Measurements from ENCODE around the gene CALCB. TPM values are rescaled to one million over a fixed set of nuclear protein-coding genes. Genes with fewer than 3 reads are reported as not detected.
"Not testable (repeated sequence)": the region's sequence is repeated elsewhere in the genome, so short reads cannot be mapped to it uniquely, and the experiment has no call there.

CALCB gene, protein sequence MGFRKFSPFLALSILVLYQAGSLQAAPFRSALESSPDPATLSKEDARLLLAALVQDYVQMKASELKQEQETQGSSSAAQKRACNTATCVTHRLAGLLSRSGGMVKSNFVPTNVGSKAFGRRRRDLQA
- 0.11 TPM in 1 of 3 replicates, not detected in the others for total RNA-seq

DNA sequence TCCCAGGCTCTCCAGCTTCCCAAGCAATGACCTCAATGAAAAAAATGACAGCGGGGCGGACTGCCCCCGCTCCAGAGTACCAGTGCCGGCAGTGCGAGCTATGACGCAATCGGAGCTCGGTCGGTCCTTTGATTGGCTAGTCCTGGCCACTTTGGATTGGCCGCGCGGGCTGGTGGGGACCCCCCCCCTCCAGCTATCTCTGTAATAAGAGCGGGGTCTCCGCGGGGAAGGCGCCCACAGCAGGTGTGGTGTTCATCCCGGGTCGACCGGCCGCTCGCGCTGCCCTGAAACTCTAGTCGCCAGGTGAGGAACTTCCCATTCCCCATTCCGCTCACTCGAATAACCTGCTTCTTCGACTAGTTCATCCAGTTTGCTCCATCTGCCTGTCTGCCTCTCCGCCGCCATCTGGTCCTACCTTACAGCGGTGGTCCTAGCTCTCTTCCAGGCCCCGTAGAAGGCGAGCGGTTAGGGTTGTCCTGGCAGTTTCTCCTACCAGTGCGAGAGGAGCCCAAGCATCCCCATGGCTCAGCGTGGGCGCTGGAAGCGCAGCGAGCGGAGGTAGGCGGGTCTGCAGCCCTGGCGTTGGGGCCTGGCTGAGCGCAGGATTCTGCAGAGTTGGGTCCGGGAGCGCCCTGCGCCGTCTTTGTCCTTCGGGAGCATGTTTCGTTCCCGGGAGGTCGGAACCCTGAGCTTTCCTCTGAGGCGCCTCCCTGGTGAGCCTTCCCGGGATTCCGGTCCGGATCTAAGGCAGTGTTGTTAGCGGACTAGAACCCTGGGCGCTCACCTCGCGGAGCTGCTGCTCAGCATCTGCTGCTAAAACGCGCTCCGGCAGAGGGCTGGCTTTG lies at the start of gene CALCB:
Gene CALCB (plus strand): TSS at position 233 of the 845 bp plus-strand sequence. CDS start 1,126 bp downstream, outside the sequence.
- no peak for DNase-seq (ENCODE audit: low spot score in 2 of 2, unreplicated experiment in 2 of 2)
- peaks cover 38% of the 10 kb centered on the region for H3K27me3 Mint-ChIP-seq (ENCODE audit: low read depth)
- H3K9me3 Mint-ChIP-seq: peaks cover 21% of the 10 kb centered on the region
- no peak within 1 kb of the TSS for H3K27ac Mint-ChIP-seq
- no peak within 1 kb of the TSS for H3K4me3 Mint-ChIP-seq
- peaks cover 3% of the 10 kb centered on the region for H3K4me1 Mint-ChIP-seq
- TF ChIP-seq, protein P1, sequence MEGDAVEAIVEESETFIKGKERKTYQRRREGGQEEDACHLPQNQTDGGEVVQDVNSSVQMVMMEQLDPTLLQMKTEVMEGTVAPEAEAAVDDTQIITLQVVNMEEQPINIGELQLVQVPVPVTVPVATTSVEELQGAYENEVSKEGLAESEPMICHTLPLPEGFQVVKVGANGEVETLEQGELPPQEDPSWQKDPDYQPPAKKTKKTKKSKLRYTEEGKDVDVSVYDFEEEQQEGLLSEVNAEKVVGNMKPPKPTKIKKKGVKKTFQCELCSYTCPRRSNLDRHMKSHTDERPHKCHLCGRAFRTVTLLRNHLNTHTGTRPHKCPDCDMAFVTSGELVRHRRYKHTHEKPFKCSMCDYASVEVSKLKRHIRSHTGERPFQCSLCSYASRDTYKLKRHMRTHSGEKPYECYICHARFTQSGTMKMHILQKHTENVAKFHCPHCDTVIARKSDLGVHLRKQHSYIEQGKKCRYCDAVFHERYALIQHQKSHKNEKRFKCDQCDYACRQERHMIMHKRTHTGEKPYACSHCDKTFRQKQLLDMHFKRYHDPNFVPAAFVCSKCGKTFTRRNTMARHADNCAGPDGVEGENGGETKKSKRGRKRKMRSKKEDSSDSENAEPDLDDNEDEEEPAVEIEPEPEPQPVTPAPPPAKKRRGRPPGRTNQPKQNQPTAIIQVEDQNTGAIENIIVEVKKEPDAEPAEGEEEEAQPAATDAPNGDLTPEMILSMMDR (IDR thresholded peaks at IDR 0.05; ENCODE audit: unreplicated experiment): no peak
- H3K36me3 Mint-ChIP-seq: no peaks in the 10 kb centered on the region

- Mint-ChIP-seq H3K4me3 (no peak overlapping the region), H3K9me3 (peaks cover 12% of the 10 kb centered on the region), H3K4me1 (peaks cover 6% of the 10 kb centered on the region), H3K27ac (no peak overlapping the region), H3K36me3 (no peaks in the 10 kb centered on the region), H3K27me3 (ENCODE audit: low read depth) (peaks cover 7% of the 10 kb centered on the region)
- TF ChIP-seq, protein P1 (IDR thresholded peaks at IDR 0.05; ENCODE audit: unreplicated experiment): no peak
- DNase-seq (ENCODE audit: low spot score in 2 of 2, unreplicated experiment in 2 of 2): no peak
These were observed 46.4 kb upstream of the CALCB start for GRCh38 chr11:15027011-15027410.

- TF ChIP-seq, protein P1 (IDR thresholded peaks at IDR 0.05; ENCODE audit: unreplicated experiment): no peak
- peaks cover 6% of the 10 kb centered on the region for H3K4me1 Mint-ChIP-seq
- no peak for DNase-seq (ENCODE audit: low spot score in 2 of 2, unreplicated experiment in 2 of 2)
- H3K4me3 Mint-ChIP-seq: no peak overlapping the region
- H3K9me3 Mint-ChIP-seq: peaks cover 11% of the 10 kb centered on the region
- H3K27me3 Mint-ChIP-seq (ENCODE audit: low read depth): peaks cover 9% of the 10 kb centered on the region
- no peak overlapping the region for H3K27ac Mint-ChIP-seq
- H3K36me3 Mint-ChIP-seq: no peaks in the 10 kb centered on the region
These were observed 45.4 kb upstream of the CALCB start for GRCh38 chr11:15027956-15028355.

GRCh38 chr11:15028379-15028778 lies 45.0 kb upstream of the CALCB start:
- H3K27me3 Mint-ChIP-seq (ENCODE audit: low read depth): peaks cover 13% of the 10 kb centered on the region
- no peak overlapping the region for H3K27ac Mint-ChIP-seq
- no peak for DNase-seq (ENCODE audit: low spot score in 2 of 2, unreplicated experiment in 2 of 2)
- H3K4me3 Mint-ChIP-seq: no peak overlapping the region
- H3K9me3 Mint-ChIP-seq: peaks cover 11% of the 10 kb centered on the region
- no peaks in the 10 kb centered on the region for H3K36me3 Mint-ChIP-seq
- TF ChIP-seq, protein P1 (IDR thresholded peaks at IDR 0.05; ENCODE audit: unreplicated experiment): no peak
- peaks cover 6% of the 10 kb centered on the region for H3K4me1 Mint-ChIP-seq

DNA sequence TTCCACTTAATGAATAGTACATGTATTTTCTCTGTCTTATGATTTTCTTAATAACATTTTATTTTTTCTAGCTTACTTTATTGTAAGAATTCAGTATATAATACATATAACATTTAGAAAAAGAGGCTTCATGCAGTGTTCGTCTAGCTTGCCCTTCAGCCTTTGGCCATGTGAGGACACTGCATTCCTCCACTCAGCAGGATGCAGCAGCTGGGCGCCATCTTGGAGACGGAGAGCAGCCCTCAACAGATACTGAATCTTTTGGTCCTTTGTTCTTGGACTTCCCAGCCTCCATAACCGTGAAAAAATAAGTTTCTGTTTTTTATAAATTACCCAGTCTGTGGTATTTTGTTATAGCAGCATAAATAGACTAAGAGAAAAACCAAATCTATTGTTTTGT lies 41.4 kb upstream of the CALCB start:
- not testable (repeated sequence) for H3K4me1 Mint-ChIP-seq
- peaks cover 19% of the 10 kb centered on the region for H3K27me3 Mint-ChIP-seq (ENCODE audit: low read depth)

GRCh38 chr11:15034687-15035267 lies 38.6 kb upstream of the CALCB start:
- no peaks in the 10 kb centered on the region for H3K36me3 Mint-ChIP-seq
- H3K27ac Mint-ChIP-seq: no peak overlapping the region
- TF ChIP-seq, protein P1 (IDR thresholded peaks at IDR 0.05; ENCODE audit: unreplicated experiment): no peak
- peaks cover 19% of the 10 kb centered on the region for H3K27me3 Mint-ChIP-seq (ENCODE audit: low read depth)
- no peaks in the 10 kb centered on the region for H3K4me1 Mint-ChIP-seq
- H3K9me3 Mint-ChIP-seq: peaks cover 4% of the 10 kb centered on the region
- H3K4me3 Mint-ChIP-seq: no peak overlapping the region
- DNase-seq (ENCODE audit: low spot score in 2 of 2, unreplicated experiment in 2 of 2): no peak

More for the DNA sequence above, 41.4 kb upstream of the CALCB start:
- DNase-seq (ENCODE audit: low spot score in 2 of 2, unreplicated experiment in 2 of 2); H3K4me3 Mint-ChIP-seq; H3K9me3 Mint-ChIP-seq; H3K36me3 Mint-ChIP-seq; H3K27ac Mint-ChIP-seq: not testable (repeated sequence)

Data from mesothelial cell of epicardium (in vitro differentiated cells).